CD4-positive, alpha-beta T cell treated with Interleukin-4 for 4 hours (primary cell): ENCODE data around the gene FRY.
"Not testable (repeated sequence)": the region's sequence is repeated elsewhere in the genome, so short reads cannot be mapped to it uniquely, and the experiment has no call there.

Source experiments
- DNase-seq: peaks from one replicate; pipeline ENCODE4 v3.0.0-alpha.2; 2020

Gene FRY

GRCh38 chr13:32044446-32044845 lies 12.9 kb downstream of the FRY start:
- no peak for DNase-seq

- DNase-seq, result no peak
Observed at GRCh38 chr13:32045537-32045936, 14.0 kb downstream of the FRY start.

DNA sequence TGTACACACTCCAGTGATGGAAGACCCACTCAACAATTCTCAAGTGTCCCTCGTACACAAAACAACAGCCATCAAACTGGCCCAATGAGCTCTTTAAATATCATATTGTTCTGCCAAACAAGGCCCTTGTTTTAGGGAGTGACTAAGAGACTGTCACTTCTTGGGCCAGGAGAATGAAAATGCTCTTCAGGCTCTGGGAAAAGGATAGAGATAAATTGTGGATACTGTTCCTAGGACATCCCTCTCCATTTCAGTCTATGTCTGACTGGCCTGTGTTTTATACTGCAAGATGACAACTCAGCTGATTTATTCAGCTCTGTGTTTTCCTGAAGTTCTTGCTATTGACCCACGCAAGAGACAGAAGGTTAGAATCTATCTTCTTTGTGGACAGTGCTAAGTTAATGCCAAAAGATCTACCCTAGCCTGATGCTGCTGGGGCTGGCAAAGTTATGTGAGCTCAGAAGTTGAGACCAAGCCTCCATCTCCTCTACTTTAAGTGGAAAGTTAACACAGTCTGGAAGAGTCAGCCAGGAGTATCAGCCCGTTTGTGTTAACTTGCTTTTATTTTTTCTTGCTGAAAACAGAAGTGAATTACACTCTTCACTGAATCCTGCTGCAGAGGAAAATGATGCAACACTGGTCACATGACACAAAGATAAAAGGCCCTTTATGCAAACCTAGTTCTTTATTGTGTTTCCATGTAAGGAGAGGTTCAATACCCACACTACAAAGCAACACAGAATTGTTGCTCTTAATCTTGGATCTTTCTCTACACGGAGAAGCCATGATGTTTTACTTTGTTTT lies 14.6 kb downstream of the FRY start:
- peak; percentile 35 for DNase-seq

GRCh38 chr13:32047088-32047487 lies 15.5 kb downstream of the FRY start:
- DNase-seq, result no peak

DNA sequence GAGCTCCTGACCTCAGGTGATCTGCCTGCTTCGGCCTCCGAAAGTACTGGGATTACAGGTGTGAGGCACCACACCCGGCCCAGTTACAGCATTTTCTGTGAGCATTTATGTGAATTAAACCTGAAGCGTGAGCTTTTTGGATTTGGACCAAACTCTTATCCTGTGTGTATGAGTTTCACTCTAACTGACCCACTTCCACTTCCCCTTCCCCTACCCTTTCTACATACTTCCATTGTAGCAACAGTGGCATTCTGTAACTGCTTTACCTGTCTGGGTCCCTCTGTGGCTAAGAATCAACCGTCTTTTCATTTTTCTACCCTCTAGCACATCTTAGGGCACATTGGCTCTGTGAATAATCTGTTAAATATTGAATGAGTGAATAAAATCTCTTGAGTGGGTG lies 16.2 kb downstream of the FRY start:
- DNase-seq, result no peak

GRCh38 chr13:32048816-32049215 lies 17.2 kb downstream of the FRY start:
- no peak for DNase-seq

DNA sequence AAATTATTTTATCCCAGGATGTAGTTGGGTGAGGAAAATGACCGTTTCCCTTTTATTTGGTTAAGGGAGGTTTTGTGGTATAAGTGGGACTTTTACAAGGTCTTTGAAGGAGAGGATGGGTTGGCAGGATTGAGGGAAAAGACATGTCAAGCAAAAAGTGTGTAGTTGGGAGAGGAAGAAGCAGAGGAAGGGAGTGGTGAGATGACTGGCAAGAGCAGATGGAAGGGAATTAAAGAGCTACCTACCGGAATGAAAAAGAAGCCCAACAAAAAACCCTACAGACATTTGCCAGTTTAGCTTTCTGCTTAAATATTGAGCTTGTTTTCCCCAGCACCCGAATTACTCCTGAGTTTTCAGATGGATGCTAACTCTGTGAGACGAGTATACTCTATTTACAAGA lies 19.6 kb downstream of the FRY start:
- no peak for DNase-seq

- no peak for DNase-seq
Observed at GRCh38 chr13:32056316-32056715, 24.7 kb downstream of the FRY start.

GRCh38 chr13:32057325-32057724 lies 25.8 kb downstream of the FRY start:
- DNase-seq, result not testable (repeated sequence)

DNA sequence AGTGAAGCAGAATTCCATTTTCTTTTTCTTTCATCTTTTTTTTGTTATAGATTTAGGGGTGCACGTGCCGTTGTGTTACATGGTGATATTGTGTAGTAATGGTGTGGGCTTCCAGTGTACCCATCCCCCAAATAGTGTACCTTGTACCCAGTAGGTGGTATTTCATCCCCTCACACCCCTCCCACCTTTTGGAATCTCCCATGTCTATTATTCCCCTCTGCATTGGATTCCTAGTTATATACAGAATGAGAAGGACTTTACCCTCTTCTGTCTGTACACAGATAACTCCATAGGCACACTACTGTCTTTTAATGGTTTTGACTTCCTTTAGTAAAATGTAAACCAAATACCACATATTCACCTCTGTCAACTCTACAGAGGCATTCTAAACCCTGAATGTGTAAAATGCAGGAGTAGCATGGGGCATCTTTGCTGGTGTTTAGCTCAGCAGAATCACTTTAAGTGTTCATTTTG lies 28.0 kb downstream of the FRY start:
- DNase-seq, result no peak

GRCh38 chr13:32060401-32060878 lies 28.9 kb downstream of the FRY start:
- no peak for DNase-seq

- DNase-seq, result no peak
Observed at GRCh38 chr13:32063619-32064233, 32.2 kb downstream of the FRY start.

GRCh38 chr13:32067149-32067961 lies 35.8 kb downstream of the FRY start:
- no peak for DNase-seq

- DNase-seq, result no peak
Observed at GRCh38 chr13:32068255-32068654, 36.7 kb downstream of the FRY start.

GRCh38 chr13:32073180-32073864 lies 41.7 kb downstream of the FRY start:
- DNase-seq, result no peak

GRCh38 chr13:32075170-32075851 lies 43.7 kb downstream of the FRY start:
- DNase-seq, result no peak

GRCh38 chr13:32079587-32079986 lies 48.0 kb downstream of the FRY start:
- DNase-seq, result no peak

GRCh38 chr13:32080328-32080744 lies 48.8 kb downstream of the FRY start:
- no peak for DNase-seq

DNA sequence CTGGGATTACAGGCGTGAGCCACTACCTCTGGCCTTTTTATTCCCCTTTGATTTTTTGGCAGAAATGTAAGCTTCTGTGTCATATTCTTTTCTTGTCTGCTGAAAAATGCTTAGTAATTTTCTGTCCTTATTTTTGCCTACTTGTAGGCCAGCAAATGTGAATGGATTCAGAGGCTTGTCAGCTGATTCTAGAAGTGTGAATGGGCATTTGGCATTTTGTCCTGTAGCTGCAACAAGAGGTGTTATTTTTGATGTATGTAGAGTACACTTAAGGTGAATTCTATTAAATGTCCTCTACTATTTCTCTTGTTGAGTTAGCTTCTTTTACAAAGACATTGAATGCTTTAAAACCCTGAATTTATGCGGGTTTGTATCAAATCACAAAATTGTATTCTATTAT lies 50.0 kb downstream of the FRY start:
- DNase-seq, result no peak

DNA sequence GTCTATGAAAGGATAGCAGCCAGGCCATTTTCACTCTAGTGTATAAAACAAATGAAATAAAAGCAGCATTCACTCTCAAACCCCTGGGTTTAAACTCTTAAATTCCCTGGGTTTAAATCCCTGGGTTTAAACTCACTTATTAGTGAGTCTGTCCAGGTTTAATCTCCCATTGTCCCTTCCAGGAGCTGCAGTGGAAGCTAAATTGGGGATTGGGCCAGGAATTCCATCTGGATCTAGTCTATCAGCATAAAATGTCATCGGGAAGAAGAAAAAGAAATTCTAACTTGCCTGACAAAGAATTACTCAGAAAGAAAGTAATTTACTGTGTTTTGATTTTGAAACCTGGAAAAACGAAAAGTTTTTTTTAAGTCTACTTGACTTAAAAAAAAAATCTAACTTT lies 54.8 kb downstream of the FRY start:
- no peak for DNase-seq

- no peak for DNase-seq
Observed at GRCh38 chr13:32086791-32087441, 55.3 kb downstream of the FRY start.
